ENCODE results near the gene APRT. TPM values are rescaled to one million over a fixed set of nuclear protein-coding genes. Genes with fewer than 3 reads are reported as not detected.

Gene APRT
- total RNA-seq, 1 donor from 2014 or later: 85.2 TPM

- no peak for ATAC-seq
- intact Hi-C loops (cut with DNase I): no loop called here
- H3K27ac ChIP-seq: peak overlapping the region; percentile 96
These were observed 1.8 kb upstream of the APRT start for GRCh38 chr16:88813269-88814143.

GRCh38 chr16:88812513-88813268, 963 bp upstream of the APRT start:
- DNase-seq (peak; percentile 82), ATAC-seq (no peak)
- no peaks in the 10 kb centered on the region for H3K9me3 ChIP-seq
- no peaks in the 10 kb centered on the region for H3K27me3 ChIP-seq
- TF ChIP-seq CTCF (IDR thresholded peaks at IDR 0.05): no peak
- peaks cover 14% of the 10 kb centered on the region for H3K36me3 ChIP-seq
- H3K27ac ChIP-seq: peak overlapping the region; percentile 96
- H3K4me3 ChIP-seq: peak overlapping the region; percentile 97
- peaks cover 23% of the 10 kb centered on the region for H3K4me1 ChIP-seq
- intact Hi-C loops (cut with DNase I): no loop called here

More at GRCh38 chr16:88813269-88814143, 1.8 kb upstream of the APRT start:
- H3K27me3 ChIP-seq: no peaks in the 10 kb centered on the region
- H3K4me1 ChIP-seq: peaks cover 23% of the 10 kb centered on the region
- no peak overlapping the region for H3K4me3 ChIP-seq
- DNase-seq: no peak
- no peaks in the 10 kb centered on the region for H3K9me3 ChIP-seq
- TF ChIP-seq CTCF (IDR thresholded peaks at IDR 0.05): no peak
- peaks cover 14% of the 10 kb centered on the region for H3K36me3 ChIP-seq

- no peaks in the 10 kb centered on the region for H3K27me3 ChIP-seq
- peak overlapping the region; percentile 97 for H3K4me3 ChIP-seq
- H3K27ac ChIP-seq: peak overlapping the region; percentile 96
- H3K4me1 ChIP-seq: peaks cover 23% of the 10 kb centered on the region
- ATAC-seq (peak; percentile 80), DNase-seq (peak; percentile 92)
- no peak for TF ChIP-seq CTCF (IDR thresholded peaks at IDR 0.05)
- no peaks in the 10 kb centered on the region for H3K9me3 ChIP-seq
- H3K36me3 ChIP-seq: peaks cover 14% of the 10 kb centered on the region
- intact Hi-C loops (cut with DNase I): no loop called here
These were observed 588 bp downstream of the APRT start for GRCh38 chr16:88810912-88811768.

- ATAC-seq (no peak), DNase-seq (peak; percentile 63)
- no peaks in the 10 kb centered on the region for H3K27me3 ChIP-seq
- no peaks in the 10 kb centered on the region for H3K9me3 ChIP-seq
- H3K36me3 ChIP-seq: peaks cover 14% of the 10 kb centered on the region
- H3K27ac ChIP-seq: peak overlapping the region; percentile 96
- peak overlapping the region; percentile 97 for H3K4me3 ChIP-seq
- intact Hi-C loops (cut with DNase I): no loop called here
- peaks cover 23% of the 10 kb centered on the region for H3K4me1 ChIP-seq
- TF ChIP-seq CTCF (IDR thresholded peaks at IDR 0.05): no peak
These were observed 1.4 kb downstream of the APRT start for GRCh38 chr16:88810166-88810911.
